HG03469 (cell line): ENCODE measurements around the gene ZNF212.

Source experiments
- ATAC-seq: cut with Tn5 transposase; IDR thresholded peaks from one replicate; pipeline ENCODE4 v1.9.1; 2021; ENCODE audit warnings: mild to moderate bottlenecking, moderate library complexity, moderate number of reproducible peaks; ENCODE audit not compliant: unreplicated experiment

Gene ZNF212

DNA sequence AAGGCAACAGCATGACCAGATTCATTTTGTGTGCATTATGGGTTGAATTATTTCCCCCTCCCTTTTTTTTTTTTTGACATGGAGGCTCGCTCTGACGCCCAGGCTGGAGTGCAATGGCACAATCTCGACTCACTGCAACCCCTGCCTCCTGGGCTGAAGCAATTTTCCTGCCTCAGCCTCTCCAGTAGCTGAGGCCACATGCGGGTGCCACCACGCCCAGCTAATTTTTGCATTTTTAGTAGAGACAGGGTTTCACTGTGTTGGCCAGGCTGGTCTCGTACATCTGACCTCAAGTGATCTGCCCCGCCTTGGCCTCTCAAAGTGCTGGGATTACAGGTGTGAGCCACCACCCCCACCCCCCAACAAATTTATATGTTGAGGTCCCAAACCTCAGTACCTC is 64.6 kb downstream of the ZNF212 start:
- ATAC-seq, result no peak
